Ovary (tissue), 3 donors: ENCODE data around the gene KCND2.

ENCODE experiments used
- CTCF ChIP-seq, 3 donors: fragments of 450-650 bp in 2 of 3; fragments of 200-600 bp in 1 of 3; IDR thresholded peaks; one replicate each; pipeline versions ENCODE4 v1.5.1 to v1.8.0; 2016 to 2022; ENCODE audit warnings: antibody characterized with exemption in 3 of 3, mild to moderate bottlenecking in 1 of 3
- POLR2A ChIP-seq: fragments of 450-650 bp; IDR thresholded peaks from one replicate; pipeline ENCODE4 v1.6.1; 2017; ENCODE audit warnings: antibody characterized with exemption, mild to moderate bottlenecking, moderate library complexity
- donor health status: DM: no; HTN: no; CAD: no.

DNA sequence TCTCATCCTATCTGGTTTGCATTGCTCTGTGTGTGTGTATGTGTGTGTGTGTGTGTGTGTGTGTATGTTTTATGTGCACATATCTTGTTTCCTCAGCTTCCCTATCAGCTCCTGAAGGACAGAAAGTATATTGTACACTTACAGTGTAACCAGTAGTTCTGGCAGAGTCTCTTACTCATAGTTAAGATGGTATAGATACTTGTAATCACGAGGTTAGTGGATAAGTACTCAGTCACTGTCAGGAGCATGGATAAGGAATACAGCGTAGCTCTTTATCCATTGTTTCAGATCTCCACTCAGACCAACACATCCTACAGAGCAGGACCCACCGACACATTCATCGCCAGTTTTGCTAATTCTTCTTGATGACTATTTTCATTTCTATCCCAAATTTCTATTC is 309.9 kb downstream of the KCND2 start:
- TF ChIP-seq CTCF (IDR thresholded peaks at IDR 0.05) = no peak
- TF ChIP-seq POLR2A = no peak
